BLaER1 treated with 17β-estradiol and CSF1 and Interleukin-3, amounts not matched to agents 10 nM and 100 nM (cell line): ENCODE data around the gene ADRM1.

Experiments used
- H3K27ac ChIP-seq, 11 experiments: shearing (Covaris generic); formaldehyde crosslinking; 2 replicates each; pipeline ENCODE4 v1.8.1; 2022
- H3K27me3 ChIP-seq, 11 experiments: shearing (Covaris generic); formaldehyde crosslinking; 2 replicates each; pipeline ENCODE4 v1.8.1; 2022
- H3K36me3 ChIP-seq, 11 experiments: shearing (Covaris generic); formaldehyde crosslinking; 2 replicates each; pipeline ENCODE4 v1.8.1; 2022
- H3K4me1 ChIP-seq, 10 experiments: shearing (Covaris generic); formaldehyde crosslinking; 2 replicates each; pipeline ENCODE4 v1.8.1; 2022
- H3K4me2 ChIP-seq, 11 experiments: shearing (Covaris generic); formaldehyde crosslinking; 2 replicates each; pipeline ENCODE4 v1.8.1; 2022
- H3K4me3 ChIP-seq, 10 experiments: shearing (Covaris generic); formaldehyde crosslinking; 2 replicates each; pipeline ENCODE4 v1.8.1; 2022
- H3K9ac ChIP-seq, 11 experiments: shearing (Covaris generic); formaldehyde crosslinking; 2 replicates each; pipeline ENCODE4 v1.8.1; 2022
- H3K9me3 ChIP-seq, 11 experiments: shearing (Covaris generic); formaldehyde crosslinking; replicated peaks in 1 of 11; 2 replicates each; pipeline ENCODE4 v1.8.1; 2022
- H4K20me1 ChIP-seq, 11 experiments: shearing (Covaris generic); formaldehyde crosslinking; 2 replicates each; pipeline ENCODE4 v1.8.1; 2022
- Cebpa-rat ChIP-seq, 11 experiments: shearing (Covaris generic); IDR thresholded peaks; 2 replicates each; pipeline ENCODE4 v1.8.1; 2022

The ADRM1 gene

GRCh38 chr20:62289898-62290297, 12.9 kb upstream of the ADRM1 start:
- H3K36me3 ChIP-seq, result peaks cover 6 to 70% (median 22%) of the 10 kb centered on the region in 11 experiments; a peak in 17 of 22 replicates
- H3K4me2 ChIP-seq, result no peak overlapping the region
- no peaks in the 10 kb centered on the region for H3K9me3 ChIP-seq
- H3K27ac ChIP-seq, result no peak overlapping the region
- H3K4me3 ChIP-seq, result no peak overlapping the region
- H4K20me1 ChIP-seq, result peaks cover 0 to 31% (median 6%) of the 10 kb centered on the region in 11 experiments; a peak in 7 of 22 replicates
- peaks cover 0 to 11% (median 0%) of the 10 kb centered on the region in 11 experiments; a peak in 1 of 22 replicates for H3K27me3 ChIP-seq
- TF ChIP-seq Cebpa-rat (IDR thresholded peaks at IDR 0.05), result no peak
- H3K9ac ChIP-seq, result no peak overlapping the region
- H3K4me1 ChIP-seq, result peaks cover 46 to 60% (median 55%) of the 10 kb centered on the region in 10 experiments

- H3K4me1 ChIP-seq, result peaks cover 38 to 55% (median 46%) of the 10 kb centered on the region in 10 experiments
- H3K27ac ChIP-seq, result peak overlapping the region in 5 of 11 experiments; percentile 5 to 50 (median 9); a peak in 4 of 22 replicates
- peak overlapping the region; percentile 68 to 90 (median 78); a peak in 20 of 22 replicates for H3K4me2 ChIP-seq
- H3K4me3 ChIP-seq, result no peak overlapping the region
- no peaks in the 10 kb centered on the region for H3K9me3 ChIP-seq
- TF ChIP-seq Cebpa-rat (IDR thresholded peaks at IDR 0.05), result no peak
- H4K20me1 ChIP-seq, result peaks cover 0 to 20% (median 0%) of the 10 kb centered on the region in 11 experiments; a peak in 7 of 22 replicates
- no peaks in the 10 kb centered on the region for H3K27me3 ChIP-seq
- H3K36me3 ChIP-seq, result peaks cover 4 to 68% (median 14%) of the 10 kb centered on the region in 11 experiments; a peak in 17 of 22 replicates
- H3K9ac ChIP-seq, result peak overlapping the region in 4 of 11 experiments; percentile 2 to 46 (median 30); a peak in 5 of 22 replicates
Measured at GRCh38 chr20:62291251-62292066, 11.3 kb upstream of the ADRM1 start.

DNA sequence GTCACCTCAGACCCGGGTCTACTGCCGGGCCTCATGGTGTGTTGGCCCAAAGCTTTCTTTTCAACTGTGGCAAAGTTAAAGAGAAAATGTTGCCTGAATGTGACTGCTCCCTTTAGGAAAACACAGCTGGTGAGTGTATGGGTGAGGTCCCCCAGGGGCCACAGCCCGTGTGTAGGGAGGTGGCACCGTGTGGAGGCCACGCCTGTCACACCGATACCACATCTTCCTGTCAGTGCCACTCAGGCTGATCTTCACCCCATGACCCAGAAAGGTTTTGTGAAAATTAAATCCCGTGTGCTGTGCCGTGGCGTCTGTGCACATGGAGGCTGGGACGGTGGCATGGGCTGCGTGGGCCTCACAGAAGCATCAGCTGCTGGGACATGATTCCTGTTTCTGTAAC, 10.7 kb upstream of the ADRM1 start:
- H3K36me3 ChIP-seq, result peaks cover 0 to 69% (median 9%) of the 10 kb centered on the region in 11 experiments; a peak in 13 of 22 replicates
- peaks cover 38 to 58% (median 44%) of the 10 kb centered on the region in 10 experiments for H3K4me1 ChIP-seq
- no peaks in the 10 kb centered on the region for H3K9me3 ChIP-seq
- H3K4me2 ChIP-seq, result peak overlapping the region; percentile 68 to 90 (median 78)
- peak overlapping the region in 5 of 11 experiments; percentile 5 to 50 (median 9); a peak in 5 of 22 replicates for H3K27ac ChIP-seq
- no peaks in the 10 kb centered on the region for H3K27me3 ChIP-seq
- no peak overlapping the region for H3K4me3 ChIP-seq
- peak overlapping the region in 4 of 11 experiments; percentile 2 to 46 (median 30); a peak in 4 of 22 replicates for H3K9ac ChIP-seq
- peaks cover 0 to 15% (median 0%) of the 10 kb centered on the region in 11 experiments; a peak in 3 of 22 replicates for H4K20me1 ChIP-seq
- TF ChIP-seq Cebpa-rat (IDR thresholded peaks at IDR 0.05), result no peak

GRCh38 chr20:62293111-62293784, 9.5 kb upstream of the ADRM1 start:
- Histone ChIP-seq H3K27ac (peak overlapping the region; percentile 37 to 74 (median 63); a peak in 20 of 22 replicates), H3K4me1 (peaks cover 38 to 68% (median 44%) of the 10 kb centered on the region in 10 experiments), H3K36me3 (peaks cover 0 to 60% (median 9%) of the 10 kb centered on the region in 11 experiments; a peak in 13 of 22 replicates), H3K27me3 (no peaks in the 10 kb centered on the region), H3K4me3 (0 out of 20 replicates have a peak overlapping the region, but pooled peaks of 1 of the 10 experiments have one; percentile 1), H3K9me3 (no peaks in the 10 kb centered on the region), H4K20me1 (peaks cover 0 to 5% (median 0%) of the 10 kb centered on the region in 11 experiments; a peak in 3 of 22 replicates), H3K4me2 (peak overlapping the region; percentile 68 to 90 (median 78)), H3K9ac (peak overlapping the region in 8 of 11 experiments; percentile 11 to 52 (median 38); a peak in 11 of 22 replicates)
- no peak for TF ChIP-seq Cebpa-rat (IDR thresholded peaks at IDR 0.05)

DNA sequence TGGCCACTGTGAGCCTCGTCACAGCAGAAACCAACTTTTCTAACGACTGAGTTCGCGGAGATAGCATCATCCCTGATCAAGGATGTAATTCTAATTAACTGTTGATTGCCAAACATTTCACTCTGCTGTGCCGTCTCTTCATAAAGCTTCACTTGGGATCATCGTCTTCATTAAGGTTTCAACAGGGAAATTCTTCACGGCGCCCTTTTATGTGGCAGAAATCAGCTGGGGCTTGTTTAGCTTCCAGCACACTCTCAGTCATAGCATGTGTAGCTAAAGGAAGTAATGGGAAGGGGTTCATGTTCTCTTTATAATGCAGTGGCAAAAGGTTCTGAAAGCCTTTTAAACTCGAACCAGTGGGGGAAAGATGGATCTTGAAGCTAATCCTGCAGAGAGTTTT, 8.9 kb upstream of the ADRM1 start:
- H3K4me2 ChIP-seq, result peak overlapping the region; percentile 68 to 90 (median 78)
- H3K9me3 ChIP-seq, result no peaks in the 10 kb centered on the region
- H3K27ac ChIP-seq, result peak overlapping the region; percentile 37 to 74 (median 63); a peak in 21 of 22 replicates
- H3K9ac ChIP-seq, result peak overlapping the region; percentile 11 to 52 (median 37); a peak in 17 of 22 replicates
- TF ChIP-seq Cebpa-rat (IDR thresholded peaks at IDR 0.05), result no peak
- H3K4me3 ChIP-seq, result peak overlapping the region in 2 of 10 experiments; percentile 1; a peak in 1 of 20 replicates
- H3K36me3 ChIP-seq, result peaks cover 0 to 59% (median 9%) of the 10 kb centered on the region in 11 experiments; a peak in 13 of 22 replicates
- peaks cover 0 to 4% (median 0%) of the 10 kb centered on the region in 11 experiments; a peak in 1 of 22 replicates for H4K20me1 ChIP-seq
- H3K27me3 ChIP-seq, result no peaks in the 10 kb centered on the region
- peaks cover 38 to 68% (median 44%) of the 10 kb centered on the region in 10 experiments for H3K4me1 ChIP-seq

- Histone ChIP-seq H3K4me3 (peak overlapping the region in 1 of 10 experiments; percentile 23; a peak in 2 of 20 replicates), H3K27me3 (no peaks in the 10 kb centered on the region), H3K9ac (peak overlapping the region in 7 of 11 experiments; percentile 2 to 52 (median 37); a peak in 10 of 22 replicates), H3K4me1 (peaks cover 38 to 68% (median 44%) of the 10 kb centered on the region in 10 experiments), H3K36me3 (peaks cover 0 to 53% (median 6%) of the 10 kb centered on the region in 11 experiments; a peak in 10 of 22 replicates), H3K4me2 (peak overlapping the region; percentile 68 to 90 (median 78)), H3K9me3 (no peaks in the 10 kb centered on the region), H4K20me1 (peaks cover 0 to 4% (median 0%) of the 10 kb centered on the region in 11 experiments; a peak in 1 of 22 replicates), H3K27ac (peak overlapping the region in 10 of 11 experiments; percentile 43 to 74 (median 64); a peak in 18 of 22 replicates)
- no peak for TF ChIP-seq Cebpa-rat (IDR thresholded peaks at IDR 0.05)
Measured at GRCh38 chr20:62294516-62294915, 8.3 kb upstream of the ADRM1 start.

GRCh38 chr20:62296724-62297448, 5.9 kb upstream of the ADRM1 start:
- peaks cover 0 to 29% (median 1%) of the 10 kb centered on the region in 11 experiments; a peak in 6 of 22 replicates for H3K36me3 ChIP-seq
- H3K4me3 ChIP-seq, result no peak overlapping the region
- H3K27me3 ChIP-seq, result no peaks in the 10 kb centered on the region
- peak overlapping the region in 2 of 11 experiments; percentile 8 to 9; a peak in 2 of 22 replicates for H3K9ac ChIP-seq
- peaks cover 0 to 4% (median 0%) of the 10 kb centered on the region in 11 experiments; a peak in 1 of 22 replicates for H4K20me1 ChIP-seq
- H3K9me3 ChIP-seq, result no peaks in the 10 kb centered on the region
- H3K27ac ChIP-seq, result no peak overlapping the region
- TF ChIP-seq Cebpa-rat (IDR thresholded peaks at IDR 0.05), result no peak
- peaks cover 35 to 66% (median 42%) of the 10 kb centered on the region in 10 experiments for H3K4me1 ChIP-seq
- no peak overlapping the region for H3K4me2 ChIP-seq
